ENCODE results near the gene PC.

GRCh38 chr11:66886671-66887221 is 71.4 kb downstream of the PC start:
- TF ChIP-seq CTCF (IDR thresholded peaks at IDR 0.05) (no peak), POLR2A (IDR thresholded peaks at IDR 0.05) (no peak)
